ENCODE data around the gene BCAS1.

The BCAS1 gene

GRCh38 chr20:54103067-54103761 lies 32.8 kb upstream of the BCAS1 start:
- peak; percentile 47 to 52 for DNase-seq (ENCODE audit: low read depth in 2 of 2)

DNA sequence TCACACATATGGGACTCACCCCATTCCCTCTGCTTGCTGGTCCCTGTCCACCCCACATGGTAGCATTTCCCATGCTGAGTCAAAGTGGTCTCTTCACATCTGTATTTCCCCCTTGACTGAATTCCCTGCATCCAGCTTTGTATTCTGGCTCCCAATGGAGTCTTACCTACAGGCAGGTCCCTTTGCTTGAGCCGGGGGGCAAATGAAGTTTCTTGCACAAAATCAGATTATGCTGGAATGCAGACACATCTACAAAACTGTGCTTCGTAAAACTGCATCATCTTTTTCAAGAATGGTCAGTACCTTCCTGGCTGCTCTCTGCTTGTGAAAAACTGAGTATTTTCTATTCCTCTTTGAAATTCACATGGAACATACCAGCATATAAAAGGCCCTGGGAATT lies 32.1 kb upstream of the BCAS1 start:
- DNase-seq (ENCODE audit: low read depth in 2 of 2) = no peak

DNA sequence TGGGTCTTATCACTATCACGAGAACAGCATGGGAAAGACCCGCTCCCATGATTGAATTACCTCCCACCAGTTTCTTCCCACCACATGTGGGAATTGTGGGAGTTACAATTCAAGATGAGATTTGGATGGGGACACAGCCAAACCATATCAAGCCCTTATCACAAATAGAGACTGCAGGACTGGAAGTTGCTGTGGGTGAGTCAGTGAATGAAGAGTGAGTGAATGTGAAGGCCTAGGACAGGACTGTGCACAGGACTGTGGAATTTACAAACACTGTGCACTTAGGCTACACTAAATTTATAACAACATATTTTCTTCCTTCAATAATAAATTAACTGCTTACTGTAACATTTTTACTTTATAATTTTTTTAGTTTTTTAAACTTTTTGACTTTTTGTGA lies 30.2 kb upstream of the BCAS1 start:
- DNase-seq (ENCODE audit: low read depth in 2 of 2) = no peak

DNA sequence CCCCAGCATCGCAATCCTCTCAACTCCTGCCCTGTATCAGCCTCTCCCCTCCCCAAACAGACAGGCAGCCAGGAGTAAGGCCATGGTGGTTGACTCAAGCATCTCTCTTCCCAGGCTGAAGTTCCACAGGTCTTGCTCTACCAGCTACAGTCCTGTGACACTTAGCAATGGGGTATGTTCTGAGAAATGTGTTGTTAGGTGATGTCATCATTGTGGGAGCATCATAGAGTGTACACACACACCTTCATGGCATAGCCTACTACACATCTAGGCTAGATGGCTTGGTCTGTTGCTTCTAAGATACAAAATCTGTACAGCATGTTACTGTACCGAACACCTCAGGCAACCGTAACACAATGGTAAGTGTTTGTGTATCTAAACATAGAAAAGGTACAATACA lies 29.5 kb upstream of the BCAS1 start:
- DNase-seq (ENCODE audit: low read depth in 2 of 2) = no peak

GRCh38 chr20:54098047-54098446 lies 27.7 kb upstream of the BCAS1 start:
- no peak for DNase-seq (ENCODE audit: low read depth in 2 of 2)

DNA sequence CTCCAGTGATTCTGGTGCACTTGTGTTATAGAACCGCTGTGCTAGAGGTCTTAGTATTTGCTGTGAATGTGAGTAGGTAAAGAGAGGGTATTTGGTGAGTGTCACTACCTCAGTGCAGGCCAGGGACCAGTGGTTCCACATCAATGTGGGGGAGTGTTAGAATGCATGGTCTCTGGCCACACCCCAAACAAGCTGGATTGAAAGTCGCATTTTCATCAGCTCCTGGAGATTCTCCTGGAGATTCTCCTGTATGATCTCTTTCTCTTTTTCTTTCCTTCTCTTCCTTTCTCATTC lies 26.8 kb upstream of the BCAS1 start:
- no peak for DNase-seq (ENCODE audit: low read depth in 2 of 2)

- no peak for DNase-seq (ENCODE audit: low read depth in 2 of 2)
Measured at GRCh38 chr20:54095824-54096223, 25.4 kb upstream of the BCAS1 start.

GRCh38 chr20:54094268-54094580 lies 23.8 kb upstream of the BCAS1 start:
- DNase-seq (ENCODE audit: low read depth in 2 of 2) = no peak

DNA sequence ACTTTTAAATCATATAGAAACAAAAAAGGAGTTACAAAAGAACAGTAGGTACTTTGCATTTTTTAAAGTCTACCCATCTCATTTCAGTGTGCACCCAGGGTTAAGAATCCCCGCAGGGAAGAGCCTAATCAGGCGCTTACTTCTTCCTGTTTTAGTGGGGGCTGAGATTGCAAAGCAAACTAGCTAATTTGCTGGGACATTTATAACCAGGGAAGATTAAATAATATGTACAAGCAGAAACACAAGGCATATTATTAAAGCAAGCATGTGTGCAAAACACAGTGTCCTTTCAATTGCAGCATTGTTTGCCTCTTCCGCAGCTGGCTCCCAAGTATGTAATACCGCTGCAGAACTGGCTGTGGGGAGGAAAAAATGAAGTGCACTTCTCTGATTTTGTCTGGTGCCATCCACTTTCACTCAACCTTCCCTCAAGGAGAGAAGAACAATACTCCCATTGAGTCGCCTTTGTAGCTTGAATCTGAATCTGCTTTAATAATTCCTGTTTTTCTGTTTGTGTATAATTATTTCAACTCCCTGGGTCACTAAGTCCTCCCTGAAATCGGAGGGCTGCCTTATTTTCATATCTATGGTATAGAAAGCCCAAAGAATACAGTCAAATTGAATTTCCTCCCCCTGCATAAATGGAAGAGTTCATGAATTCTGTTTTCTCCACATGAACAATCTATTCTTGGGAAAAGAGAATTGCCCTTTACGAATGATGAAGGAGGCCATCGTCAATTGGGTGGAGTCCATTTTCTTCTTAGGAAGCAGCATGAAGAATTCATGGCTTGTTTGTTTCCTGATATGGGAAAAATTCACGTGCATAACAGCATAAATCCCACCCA lies 23.3 kb upstream of the BCAS1 start:
- DNase-seq (ENCODE audit: low read depth in 2 of 2) = no peak

DNA sequence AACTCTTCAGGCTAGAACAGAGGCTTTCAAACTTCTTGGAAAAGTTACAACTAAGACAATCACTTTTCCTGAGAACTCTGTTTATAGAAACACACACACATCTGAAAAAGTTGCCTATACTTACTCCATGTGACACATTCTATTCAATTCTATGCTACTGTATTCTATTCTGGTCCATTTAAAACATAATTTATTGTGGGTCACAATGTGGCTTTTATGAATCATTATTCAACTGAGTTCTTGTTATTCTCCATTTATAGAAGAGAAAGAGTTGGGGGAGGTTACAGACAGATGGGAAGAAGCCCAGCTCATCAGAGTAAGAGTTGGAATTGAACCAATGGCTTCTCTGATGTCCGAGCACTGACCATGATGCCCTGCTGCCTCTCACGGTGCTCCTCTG lies 21.6 kb upstream of the BCAS1 start:
- DNase-seq (ENCODE audit: low read depth in 2 of 2) = no peak

- DNase-seq (ENCODE audit: low read depth in 2 of 2) = no peak
Measured at GRCh38 chr20:54091120-54091480, 20.7 kb upstream of the BCAS1 start.

GRCh38 chr20:54090230-54091119 lies 20.1 kb upstream of the BCAS1 start:
- no peak for DNase-seq (ENCODE audit: low read depth in 2 of 2)

GRCh38 chr20:54088430-54088829 lies 18.0 kb upstream of the BCAS1 start:
- DNase-seq (ENCODE audit: low read depth in 2 of 2) = no peak

DNA sequence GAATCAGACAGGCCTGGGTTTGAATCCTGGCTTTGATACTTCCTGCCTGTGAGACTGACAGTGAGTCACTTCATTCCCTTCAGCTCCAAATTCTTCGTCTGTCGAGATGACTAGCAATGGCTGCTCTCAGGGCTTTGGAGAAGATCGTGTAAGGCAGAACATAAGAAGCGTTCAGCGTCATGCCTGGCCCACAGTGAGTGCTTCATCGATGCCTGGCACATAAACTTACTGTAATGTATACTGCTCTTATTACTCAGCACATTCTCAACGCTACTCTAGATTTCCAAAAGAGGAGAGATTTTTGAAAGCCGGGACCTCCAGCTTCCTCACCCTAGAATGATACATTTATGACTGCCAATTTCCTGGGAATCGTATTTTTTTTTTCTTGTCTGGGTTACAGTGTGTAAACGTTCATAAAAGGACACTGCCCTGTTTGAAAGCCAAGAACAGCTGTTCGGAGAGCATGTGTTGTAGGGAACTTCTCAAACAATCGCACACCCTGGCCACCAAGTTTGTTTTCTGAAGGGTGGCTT lies 16.2 kb upstream of the BCAS1 start:
- no peak for DNase-seq (ENCODE audit: low read depth in 2 of 2)

GRCh38 chr20:54085910-54086309 lies 15.5 kb upstream of the BCAS1 start:
- no peak for DNase-seq (ENCODE audit: low read depth in 2 of 2)

DNA sequence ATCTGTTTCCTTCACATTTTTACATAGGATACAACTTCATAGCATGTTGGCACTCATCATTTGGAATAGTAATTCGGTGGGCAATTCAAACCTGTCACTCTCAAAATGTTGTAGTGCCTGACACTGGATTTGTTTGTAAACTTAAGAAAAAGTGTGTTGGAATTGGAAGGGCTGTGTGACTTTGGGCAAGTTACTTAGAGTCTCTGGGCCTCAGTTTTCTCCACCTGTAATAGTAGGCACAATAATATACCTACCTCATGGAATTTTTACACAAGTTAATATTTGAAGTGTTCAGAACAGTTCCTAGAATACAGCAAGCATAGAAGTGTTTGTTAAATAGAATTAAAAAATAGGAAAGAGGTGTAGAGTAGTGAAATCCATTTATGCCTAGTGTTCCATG lies 15.0 kb upstream of the BCAS1 start:
- DNase-seq (ENCODE audit: low read depth in 2 of 2) = no peak

DNA sequence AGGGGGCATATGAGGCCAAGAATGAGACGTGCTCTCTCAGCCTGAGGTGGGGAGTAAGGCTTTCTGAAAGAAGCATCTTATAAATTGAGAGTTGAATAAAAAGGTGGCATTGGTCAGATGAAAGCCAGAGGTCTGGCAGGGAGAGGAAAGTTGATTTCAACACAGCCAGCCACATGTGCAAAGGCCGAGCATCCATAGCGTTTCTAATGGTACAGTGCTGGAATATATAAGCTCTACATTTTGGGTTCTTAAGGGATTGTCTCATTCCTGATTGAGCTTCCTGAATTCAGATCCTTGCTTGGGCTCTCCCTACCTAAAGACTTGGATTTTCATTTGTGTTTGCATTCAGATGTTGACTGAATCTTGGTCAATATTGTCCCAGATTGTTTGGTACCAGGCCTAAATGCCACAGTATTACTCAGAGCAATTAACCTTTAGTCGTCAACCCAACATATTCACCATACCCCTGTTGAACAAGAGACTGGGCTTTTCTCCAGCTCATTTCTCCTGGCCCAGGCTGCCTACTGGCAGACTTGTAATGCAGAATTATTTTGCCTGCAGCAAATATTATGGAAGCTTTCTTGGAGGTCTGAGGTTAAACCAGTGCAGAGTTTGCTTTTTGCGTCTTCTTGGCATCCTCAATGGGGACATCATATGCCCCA lies 14.5 kb upstream of the BCAS1 start:
- DNase-seq (ENCODE audit: low read depth in 2 of 2) = no peak

GRCh38 chr20:54084193-54084592 lies 13.8 kb upstream of the BCAS1 start:
- no peak for DNase-seq (ENCODE audit: low read depth in 2 of 2)

GRCh38 chr20:54083459-54083858 lies 13.1 kb upstream of the BCAS1 start:
- no peak for DNase-seq (ENCODE audit: low read depth in 2 of 2)

- DNase-seq (ENCODE audit: low read depth in 2 of 2) = no peak
Measured at GRCh38 chr20:54082100-54082499, 11.7 kb upstream of the BCAS1 start.

DNA sequence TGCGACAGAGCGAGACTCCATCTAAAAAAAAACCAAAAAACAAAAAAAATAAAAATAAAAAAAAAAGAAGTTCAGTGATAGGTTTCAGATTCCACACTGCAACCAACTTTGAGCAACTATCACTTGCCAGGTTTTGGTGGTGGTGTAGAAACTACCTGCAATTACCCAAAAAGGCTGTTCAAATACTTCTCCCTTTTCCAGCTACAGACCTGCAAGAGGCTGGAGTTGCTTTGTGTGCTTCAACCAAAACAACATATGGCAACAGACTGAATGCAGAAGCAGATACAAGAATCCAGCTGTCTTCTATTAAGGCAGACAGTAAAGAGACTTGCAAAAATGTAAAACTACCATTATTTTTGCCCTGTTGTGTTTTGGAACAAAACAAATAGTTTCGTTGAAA lies 9.3 kb upstream of the BCAS1 start:
- no peak for DNase-seq (ENCODE audit: low read depth in 2 of 2)
